Vagina (tissue), 2 donors: Measurements from ENCODE around the gene SLC16A8. TPM values are rescaled to one million over a fixed set of nuclear protein-coding genes. Genes with fewer than 3 reads are reported as not detected.

ENCODE experiments used
- DNase-seq, 2 donors: peaks; one replicate each; pipeline ENCODE4 v3.0.0-alpha.2; 2017; ENCODE audit errors: extremely low spot score in 2 of 2
- H3K27ac ChIP-seq: fragments of 200-600 bp; sonication (generic); one replicate; pipeline ENCODE4 v1.5.1; 2019
- H3K27me3 ChIP-seq: fragments of 200-600 bp; sonication (generic); one replicate; pipeline ENCODE4 v1.5.1; 2019
- H3K36me3 ChIP-seq, 2 donors: fragments of 200-600 bp; sonication (generic); one replicate each; pipeline ENCODE4 v1.5.1; 2017 to 2019
- H3K4me1 ChIP-seq: fragments of 200-600 bp; sonication (generic); one replicate; pipeline ENCODE4 v1.5.1; 2019
- H3K4me3 ChIP-seq, 2 donors: fragments of 200-600 bp; sonication (generic); 1 replicate in 1 of 2; 2 replicates in 1 of 2; pipeline ENCODE4 v1.5.1; 2016 to 2019
- H3K9me3 ChIP-seq: fragments of 200-600 bp; sonication (generic); one replicate; pipeline ENCODE4 v1.5.1; 2019
- POLR2A ChIP-seq, 2 donors: fragments of 450-650 bp; IDR thresholded peaks; one replicate each; pipeline ENCODE4 v1.6.1; 2017; ENCODE audit warnings: antibody characterized with exemption in 2 of 2, mild to moderate bottlenecking in 2 of 2, moderate library complexity in 2 of 2
- POLR2AphosphoS5 ChIP-seq, 2 donors: sonication (generic); formaldehyde crosslinking; IDR thresholded peaks; one replicate each; pipeline ENCODE4 v1.9.0; 2017; ENCODE audit warnings: antibody characterized with exemption in 2 of 2, mild to moderate bottlenecking in 2 of 2, low read depth in 1 of 2; ENCODE audit not compliant: insufficient read depth in 1 of 2
- intact Hi-C: fragments of 100-400 bp; cut with DNase I; formaldehyde crosslinking; loops from one replicate; pipeline ENCODE4 v1.15.1; 2023
- total RNA-seq: library from RNA; depleted of rRNA; stranded (reverse); fragments of >200 nt; gene quantifications from one replicate; pipeline ENCODE4 v1.2.3, GENCODE V29; 2016
- TF ChIP-seq, protein P1 (sequence below), 3 experiments: fragments of 450-650 bp in 2 of 3; fragments of 200-600 bp in 1 of 3; sonication (generic) in 1 of 3; IDR thresholded peaks; one replicate each; pipeline ENCODE4 v1.5.1; 2017 to 2019; ENCODE audit warnings: antibody characterized with exemption in 3 of 3, mild to moderate bottlenecking in 2 of 3, moderate library complexity in 2 of 3

Gene SLC16A8
- total RNA-seq, 1 donor from 2014 or later, result 0.98 TPM

DNA sequence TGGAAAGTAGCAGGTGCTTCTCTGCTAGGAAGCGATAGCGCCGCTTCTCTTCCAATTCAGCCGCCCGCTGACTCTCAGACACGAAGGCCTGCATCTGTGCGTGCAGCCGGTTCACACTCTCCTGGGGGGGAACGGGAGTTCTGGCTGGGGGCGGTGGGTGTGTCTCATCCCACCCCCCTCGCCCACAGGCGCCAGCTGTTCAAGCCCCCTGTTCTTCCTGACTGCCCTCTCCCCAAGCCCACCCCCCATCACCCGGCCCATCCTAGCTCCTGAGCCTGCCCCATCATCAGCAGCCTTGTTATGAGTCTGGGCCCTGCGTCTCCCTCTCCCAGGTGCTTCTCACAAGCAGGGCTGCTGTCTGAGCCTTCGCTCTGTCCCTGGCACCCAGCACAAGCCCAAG lies 13.1 kb upstream of the SLC16A8 start:
- H3K36me3 ChIP-seq, result no peaks in the 10 kb centered on the region
- no peak for DNase-seq
- intact Hi-C loops, result no loop called here

DNA sequence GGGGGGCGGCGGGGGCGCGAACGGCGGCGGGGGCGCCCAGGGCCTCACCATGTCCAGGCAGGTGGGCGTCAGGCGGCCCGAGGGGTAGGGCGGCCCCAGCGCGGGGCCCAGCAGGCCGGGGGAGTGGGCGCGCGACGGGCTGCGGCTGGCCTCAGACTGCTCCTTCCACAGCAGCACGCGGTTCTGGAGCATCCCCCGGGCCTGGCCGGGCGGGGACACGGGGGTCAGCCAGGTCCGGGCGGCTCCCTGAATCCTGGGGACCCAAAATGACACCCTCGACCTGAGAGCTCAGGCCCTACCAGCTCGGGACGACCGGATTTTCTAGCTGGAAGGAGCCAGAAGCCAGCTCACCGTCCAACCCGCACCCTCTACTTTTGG lies 5.5 kb upstream of the SLC16A8 start:
- Histone ChIP-seq H3K36me3 (no peaks in the 10 kb centered on the region), H3K4me3 (peak overlapping the region in 1 of 2 donors; percentile 19), H3K4me1 (peaks cover 7% of the 10 kb centered on the region), H3K9me3 (no peaks in the 10 kb centered on the region), H3K27ac (peak overlapping the region; percentile 10), H3K27me3 (no peaks in the 10 kb centered on the region)
- TF ChIP-seq, protein P1, sequence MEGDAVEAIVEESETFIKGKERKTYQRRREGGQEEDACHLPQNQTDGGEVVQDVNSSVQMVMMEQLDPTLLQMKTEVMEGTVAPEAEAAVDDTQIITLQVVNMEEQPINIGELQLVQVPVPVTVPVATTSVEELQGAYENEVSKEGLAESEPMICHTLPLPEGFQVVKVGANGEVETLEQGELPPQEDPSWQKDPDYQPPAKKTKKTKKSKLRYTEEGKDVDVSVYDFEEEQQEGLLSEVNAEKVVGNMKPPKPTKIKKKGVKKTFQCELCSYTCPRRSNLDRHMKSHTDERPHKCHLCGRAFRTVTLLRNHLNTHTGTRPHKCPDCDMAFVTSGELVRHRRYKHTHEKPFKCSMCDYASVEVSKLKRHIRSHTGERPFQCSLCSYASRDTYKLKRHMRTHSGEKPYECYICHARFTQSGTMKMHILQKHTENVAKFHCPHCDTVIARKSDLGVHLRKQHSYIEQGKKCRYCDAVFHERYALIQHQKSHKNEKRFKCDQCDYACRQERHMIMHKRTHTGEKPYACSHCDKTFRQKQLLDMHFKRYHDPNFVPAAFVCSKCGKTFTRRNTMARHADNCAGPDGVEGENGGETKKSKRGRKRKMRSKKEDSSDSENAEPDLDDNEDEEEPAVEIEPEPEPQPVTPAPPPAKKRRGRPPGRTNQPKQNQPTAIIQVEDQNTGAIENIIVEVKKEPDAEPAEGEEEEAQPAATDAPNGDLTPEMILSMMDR (IDR thresholded peaks at IDR 0.05), result no peak
- no peak for TF ChIP-seq POLR2AphosphoS5 (IDR thresholded peaks at IDR 0.05; ENCODE audit: insufficient read depth in 1 of 2, low read depth in 1 of 2)
- no peak for TF ChIP-seq POLR2A (IDR thresholded peaks at IDR 0.05)
- intact Hi-C loops, result no loop called here
- no peak for DNase-seq

More for the DNA sequence above, 13.1 kb upstream of the SLC16A8 start:
- H3K4me1 ChIP-seq, result no peaks in the 10 kb centered on the region
- no peaks in the 10 kb centered on the region for H3K9me3 ChIP-seq
- no peaks in the 10 kb centered on the region for H3K27me3 ChIP-seq
- TF ChIP-seq, protein P1 (IDR thresholded peaks at IDR 0.05), result no peak
- TF ChIP-seq POLR2A (IDR thresholded peaks at IDR 0.05), result no peak
- no peak for TF ChIP-seq POLR2AphosphoS5 (IDR thresholded peaks at IDR 0.05; ENCODE audit: insufficient read depth in 1 of 2, low read depth in 1 of 2)
- H3K27ac ChIP-seq, result no peak overlapping the region
- H3K4me3 ChIP-seq, result no peak overlapping the region

DNA sequence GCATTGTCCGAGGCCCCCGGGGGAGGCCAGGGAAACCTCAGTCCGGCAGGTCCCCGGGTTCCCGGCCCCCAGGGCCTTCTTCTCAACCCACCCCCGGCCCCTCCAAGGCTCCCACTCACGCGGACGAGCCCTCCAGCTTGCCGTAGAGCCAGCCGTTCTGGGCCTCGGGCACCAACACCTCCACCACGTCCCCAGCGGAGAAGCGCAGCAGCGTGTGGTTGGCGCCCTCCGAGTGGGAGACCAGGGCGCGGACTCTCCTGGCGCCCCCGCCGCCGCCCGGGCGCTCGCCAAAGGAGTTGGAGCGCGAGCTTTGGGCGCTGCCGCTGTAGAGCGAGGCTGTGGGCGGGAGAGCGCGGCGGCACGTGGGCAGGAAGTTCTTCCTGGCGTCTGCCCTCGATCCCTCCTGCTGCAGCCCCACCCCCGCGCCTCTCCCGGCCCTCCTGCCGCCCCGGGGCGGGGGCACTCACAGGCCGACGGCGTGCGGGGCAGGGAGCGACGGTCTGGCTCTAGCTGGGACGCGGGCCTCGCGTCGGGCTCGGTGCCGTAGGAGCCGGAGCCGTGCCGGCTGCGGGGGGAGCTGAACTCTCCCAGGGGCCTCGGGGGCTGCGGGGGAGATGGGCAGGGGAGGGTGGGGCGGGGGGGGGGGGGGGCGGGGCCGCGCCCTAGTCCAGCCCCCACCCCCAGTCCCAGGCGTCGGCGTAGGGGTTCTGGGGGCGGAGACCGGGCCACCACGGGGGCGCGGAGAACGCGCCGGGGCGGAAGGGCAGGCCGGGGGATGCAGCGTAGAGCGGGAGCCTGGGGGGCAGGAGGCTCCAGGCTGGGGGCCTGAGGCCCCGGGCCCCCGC lies 4.9 kb upstream of the SLC16A8 start:
- no peaks in the 10 kb centered on the region for H3K27me3 ChIP-seq
- no peaks in the 10 kb centered on the region for H3K36me3 ChIP-seq
- H3K27ac ChIP-seq, result peak overlapping the region; percentile 10
- H3K9me3 ChIP-seq, result no peaks in the 10 kb centered on the region
- peaks cover 7% of the 10 kb centered on the region for H3K4me1 ChIP-seq
- DNase-seq, result no peak
- intact Hi-C loops, result no loop called here
- peak overlapping the region; percentile 19 to 32 for H3K4me3 ChIP-seq
- no peak for TF ChIP-seq POLR2A (IDR thresholded peaks at IDR 0.05)
- TF ChIP-seq, protein P1 (IDR thresholded peaks at IDR 0.05), result no peak
- no peak for TF ChIP-seq POLR2AphosphoS5 (IDR thresholded peaks at IDR 0.05; ENCODE audit: insufficient read depth in 1 of 2, low read depth in 1 of 2)

DNA sequence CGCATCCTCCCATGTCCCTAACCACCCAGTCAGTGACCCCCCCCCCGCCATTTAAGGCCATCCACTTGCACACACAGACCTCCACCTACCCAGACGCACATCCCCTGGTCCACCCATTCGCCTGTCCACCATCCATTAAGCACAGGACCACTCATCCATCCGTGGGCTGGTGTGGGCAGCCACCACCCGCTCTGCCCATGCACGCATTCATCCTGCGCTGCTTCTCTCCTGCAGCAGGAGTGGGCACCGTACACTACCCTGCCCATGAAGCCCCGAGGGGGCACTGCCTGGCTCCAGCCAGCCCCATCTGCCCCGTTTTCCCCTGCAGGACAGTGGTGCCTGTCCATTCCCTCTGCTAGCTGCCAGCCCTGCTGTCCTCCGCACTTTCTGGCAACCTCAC lies 3.9 kb upstream of the SLC16A8 start:
- H3K27me3 ChIP-seq, result no peaks in the 10 kb centered on the region
- no peaks in the 10 kb centered on the region for H3K36me3 ChIP-seq
- DNase-seq, result no peak
- no peak overlapping the region for H3K4me3 ChIP-seq
- H3K9me3 ChIP-seq, result no peaks in the 10 kb centered on the region
- H3K27ac ChIP-seq, result no peak overlapping the region
- intact Hi-C loops, result no loop called here
- TF ChIP-seq POLR2A (IDR thresholded peaks at IDR 0.05) (no peak), POLR2AphosphoS5 (IDR thresholded peaks at IDR 0.05; ENCODE audit: insufficient read depth in 1 of 2, low read depth in 1 of 2) (no peak)
- TF ChIP-seq, protein P1 (IDR thresholded peaks at IDR 0.05), result no peak
- peaks cover 7% of the 10 kb centered on the region for H3K4me1 ChIP-seq

DNA sequence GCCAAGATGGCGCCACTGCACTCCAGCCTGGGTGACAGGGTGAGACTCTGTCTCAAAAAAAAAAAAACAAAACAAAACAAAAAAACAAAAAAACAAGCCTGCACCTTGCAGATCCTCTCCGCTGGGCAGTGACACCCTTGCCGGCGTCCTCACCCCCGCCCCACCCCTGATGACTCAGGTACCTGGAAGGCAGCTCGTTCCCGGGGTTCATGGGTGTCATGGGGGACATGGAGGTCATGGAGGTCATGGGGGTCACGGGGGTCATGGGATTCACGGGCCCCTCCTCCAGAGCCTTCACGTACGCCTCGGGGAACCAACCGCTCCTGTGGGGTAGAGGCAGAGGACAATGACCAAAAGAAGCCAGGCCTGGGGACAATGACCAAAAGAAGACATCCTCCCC lies 3.0 kb upstream of the SLC16A8 start:
- TF ChIP-seq POLR2AphosphoS5 (IDR thresholded peaks at IDR 0.05; ENCODE audit: insufficient read depth in 1 of 2, low read depth in 1 of 2), result no peak
- no peak for TF ChIP-seq POLR2A (IDR thresholded peaks at IDR 0.05)
- TF ChIP-seq, protein P1 (IDR thresholded peaks at IDR 0.05), result no peak
- intact Hi-C loops, result no loop called here
- no peak for DNase-seq
- H3K27ac ChIP-seq, result no peak overlapping the region
- no peak overlapping the region for H3K4me3 ChIP-seq
- no peaks in the 10 kb centered on the region for H3K9me3 ChIP-seq
- H3K27me3 ChIP-seq, result no peaks in the 10 kb centered on the region
- H3K36me3 ChIP-seq, result no peaks in the 10 kb centered on the region
- peaks cover 15% of the 10 kb centered on the region for H3K4me1 ChIP-seq
